Vagina (tissue), 2 donors: ENCODE data around the gene MTHFD1L. TPM values are rescaled to one million over a fixed set of nuclear protein-coding genes. Genes with fewer than 3 reads are reported as not detected.

Source experiments
- DNase-seq, 2 donors: peaks; one replicate each; pipeline ENCODE4 v3.0.0-alpha.2; 2017; ENCODE audit errors: extremely low spot score in 2 of 2
- H3K27ac ChIP-seq: fragments of 200-600 bp; sonication (generic); one replicate; pipeline ENCODE4 v1.5.1; 2019
- H3K27me3 ChIP-seq: fragments of 200-600 bp; sonication (generic); one replicate; pipeline ENCODE4 v1.5.1; 2019
- H3K36me3 ChIP-seq, 2 donors: fragments of 200-600 bp; sonication (generic); one replicate each; pipeline ENCODE4 v1.5.1; 2017 to 2019
- H3K4me1 ChIP-seq: fragments of 200-600 bp; sonication (generic); one replicate; pipeline ENCODE4 v1.5.1; 2019
- H3K4me3 ChIP-seq, 2 donors: fragments of 200-600 bp; sonication (generic); 1 replicate in 1 of 2; 2 replicates in 1 of 2; pipeline ENCODE4 v1.5.1; 2016 to 2019
- H3K9me3 ChIP-seq: fragments of 200-600 bp; sonication (generic); one replicate; pipeline ENCODE4 v1.5.1; 2019
- POLR2A ChIP-seq, 2 donors: fragments of 450-650 bp; IDR thresholded peaks; one replicate each; pipeline ENCODE4 v1.6.1; 2017; ENCODE audit warnings: antibody characterized with exemption in 2 of 2, mild to moderate bottlenecking in 2 of 2, moderate library complexity in 2 of 2
- POLR2AphosphoS5 ChIP-seq, 2 donors: sonication (generic); formaldehyde crosslinking; IDR thresholded peaks; one replicate each; pipeline ENCODE4 v1.9.0; 2017; ENCODE audit warnings: antibody characterized with exemption in 2 of 2, mild to moderate bottlenecking in 2 of 2, low read depth in 1 of 2; ENCODE audit not compliant: insufficient read depth in 1 of 2
- intact Hi-C: fragments of 100-400 bp; cut with DNase I; formaldehyde crosslinking; loops from one replicate; pipeline ENCODE4 v1.15.1; 2023
- total RNA-seq: library from RNA; depleted of rRNA; stranded (reverse); fragments of >200 nt; gene quantifications from one replicate; pipeline ENCODE4 v1.2.3, GENCODE V29; 2016
- TF ChIP-seq, protein P1 (sequence below), 3 experiments: fragments of 450-650 bp in 2 of 3; fragments of 200-600 bp in 1 of 3; sonication (generic) in 1 of 3; IDR thresholded peaks; one replicate each; pipeline ENCODE4 v1.5.1; 2017 to 2019; ENCODE audit warnings: antibody characterized with exemption in 3 of 3, mild to moderate bottlenecking in 2 of 3, moderate library complexity in 2 of 3

The MTHFD1L gene
- total RNA-seq, 1 donor from 2014 or later = 2.7 TPM

DNA sequence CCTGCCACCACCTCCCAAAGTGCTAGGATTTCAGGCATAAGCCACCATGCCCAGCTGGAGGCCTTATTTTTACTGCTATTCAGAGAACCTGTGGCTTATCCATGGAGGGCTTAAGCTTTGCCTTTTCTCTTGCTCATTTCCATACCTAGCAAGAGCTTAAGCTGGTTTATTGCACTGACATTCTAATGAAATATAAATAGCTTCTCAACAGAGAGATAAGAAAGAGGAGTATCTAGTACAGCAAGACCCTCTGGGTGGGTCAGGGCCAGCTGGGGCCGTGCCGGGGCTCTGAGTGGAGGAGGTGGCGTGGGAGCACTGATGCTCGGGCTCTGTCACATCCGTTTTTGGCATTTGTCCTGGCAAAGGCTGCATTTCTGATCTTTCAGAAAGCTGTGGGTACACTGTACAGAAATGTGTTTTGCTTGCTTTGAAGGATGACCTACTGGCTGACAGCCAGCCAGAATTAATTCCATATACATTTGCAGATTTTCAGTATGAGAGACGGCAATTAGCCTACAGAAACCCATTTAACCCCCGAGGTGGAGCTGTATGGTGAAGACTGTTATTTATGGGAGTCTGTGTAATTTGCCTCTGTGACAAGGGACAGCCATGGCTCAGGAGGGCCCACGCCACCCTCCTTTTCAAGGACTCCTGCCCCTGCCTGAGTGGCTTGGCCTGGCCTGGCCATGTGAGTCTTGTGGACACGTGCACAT, 192.7 kb downstream of the MTHFD1L start:
- no peaks in the 10 kb centered on the region for H3K9me3 ChIP-seq
- H3K27ac ChIP-seq = no peak overlapping the region
- H3K4me1 ChIP-seq = peaks cover 10% of the 10 kb centered on the region
- H3K4me3 ChIP-seq = no peak overlapping the region
- H3K36me3 ChIP-seq = no peaks in the 10 kb centered on the region
- intact Hi-C loops = no loop called here
- no peaks in the 10 kb centered on the region for H3K27me3 ChIP-seq
- TF ChIP-seq POLR2A (IDR thresholded peaks at IDR 0.05) = no peak
- TF ChIP-seq, protein P1, sequence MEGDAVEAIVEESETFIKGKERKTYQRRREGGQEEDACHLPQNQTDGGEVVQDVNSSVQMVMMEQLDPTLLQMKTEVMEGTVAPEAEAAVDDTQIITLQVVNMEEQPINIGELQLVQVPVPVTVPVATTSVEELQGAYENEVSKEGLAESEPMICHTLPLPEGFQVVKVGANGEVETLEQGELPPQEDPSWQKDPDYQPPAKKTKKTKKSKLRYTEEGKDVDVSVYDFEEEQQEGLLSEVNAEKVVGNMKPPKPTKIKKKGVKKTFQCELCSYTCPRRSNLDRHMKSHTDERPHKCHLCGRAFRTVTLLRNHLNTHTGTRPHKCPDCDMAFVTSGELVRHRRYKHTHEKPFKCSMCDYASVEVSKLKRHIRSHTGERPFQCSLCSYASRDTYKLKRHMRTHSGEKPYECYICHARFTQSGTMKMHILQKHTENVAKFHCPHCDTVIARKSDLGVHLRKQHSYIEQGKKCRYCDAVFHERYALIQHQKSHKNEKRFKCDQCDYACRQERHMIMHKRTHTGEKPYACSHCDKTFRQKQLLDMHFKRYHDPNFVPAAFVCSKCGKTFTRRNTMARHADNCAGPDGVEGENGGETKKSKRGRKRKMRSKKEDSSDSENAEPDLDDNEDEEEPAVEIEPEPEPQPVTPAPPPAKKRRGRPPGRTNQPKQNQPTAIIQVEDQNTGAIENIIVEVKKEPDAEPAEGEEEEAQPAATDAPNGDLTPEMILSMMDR (IDR thresholded peaks at IDR 0.05) = no peak
- no peak for TF ChIP-seq POLR2AphosphoS5 (IDR thresholded peaks at IDR 0.05; ENCODE audit: insufficient read depth in 1 of 2, low read depth in 1 of 2)
- no peak for DNase-seq

DNA sequence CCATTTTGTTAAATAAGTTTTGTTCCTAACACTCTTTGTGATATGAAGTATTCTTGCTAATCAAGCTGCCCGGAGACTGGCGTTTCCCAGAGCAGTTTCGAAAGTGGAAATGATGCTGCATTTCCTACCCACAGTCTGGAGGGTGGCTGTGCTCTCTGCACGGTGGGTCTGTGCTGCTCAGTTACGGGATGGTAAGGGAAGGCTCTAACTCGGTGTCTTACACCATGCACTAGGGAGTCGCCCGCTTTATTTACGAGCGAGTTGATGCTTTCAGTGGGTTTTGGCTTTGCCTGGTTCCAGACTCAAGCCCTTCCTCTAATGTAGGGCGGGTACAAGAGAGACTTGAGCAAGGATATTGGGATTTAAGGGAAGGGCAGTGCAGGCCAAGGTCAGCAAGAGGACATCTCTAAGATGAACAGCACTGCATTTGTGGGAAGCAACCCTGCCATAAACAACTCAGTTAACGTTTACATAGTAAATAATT, 194.2 kb downstream of the MTHFD1L start:
- intact Hi-C loops = no loop called here
- DNase-seq = peak in 1 of 2 donors; percentile 81
- no peak for TF ChIP-seq POLR2AphosphoS5 (IDR thresholded peaks at IDR 0.05; ENCODE audit: insufficient read depth in 1 of 2, low read depth in 1 of 2)
- TF ChIP-seq, protein P1 (IDR thresholded peaks at IDR 0.05) = no peak
- H3K36me3 ChIP-seq = no peaks in the 10 kb centered on the region
- H3K4me3 ChIP-seq = no peak overlapping the region
- H3K27me3 ChIP-seq = no peaks in the 10 kb centered on the region
- peaks cover 10% of the 10 kb centered on the region for H3K4me1 ChIP-seq
- peak overlapping the region; percentile 73 for H3K27ac ChIP-seq
- H3K9me3 ChIP-seq = no peaks in the 10 kb centered on the region

DNA sequence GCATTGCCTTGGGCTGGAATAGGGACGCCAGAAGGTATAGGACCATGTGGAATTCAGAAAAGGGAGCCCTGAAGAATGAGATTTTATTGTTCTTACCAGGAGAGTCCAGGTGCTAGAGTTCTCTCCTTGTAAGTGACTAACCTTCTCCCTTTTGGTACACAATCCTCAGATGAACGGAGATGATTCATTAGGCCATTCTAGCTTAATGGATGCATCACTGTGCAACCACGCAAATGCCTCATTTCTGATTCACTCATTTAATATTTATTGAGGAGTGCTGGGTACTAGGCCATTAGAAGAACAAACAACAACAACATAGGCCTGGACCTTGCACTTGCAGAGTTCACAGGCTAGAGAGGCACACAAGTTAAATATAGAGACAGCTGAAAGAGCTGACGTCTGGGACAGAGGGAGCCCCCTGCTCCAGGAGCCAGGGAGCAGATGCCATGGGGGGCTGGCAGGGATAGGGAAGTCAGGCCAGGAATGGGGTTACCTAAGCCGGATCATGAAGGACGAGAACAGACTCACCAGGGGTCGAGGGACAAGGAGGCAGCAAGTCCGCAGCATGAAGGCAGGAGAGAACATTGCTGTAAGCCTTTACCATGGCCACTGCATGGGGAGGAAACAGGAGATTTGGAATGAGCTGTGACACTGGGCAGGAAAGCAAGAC, 194.7 kb downstream of the MTHFD1L start:
- intact Hi-C loops = no loop called here
- peaks cover 10% of the 10 kb centered on the region for H3K4me1 ChIP-seq
- peak in 1 of 2 donors; percentile 70 for DNase-seq
- TF ChIP-seq POLR2A (IDR thresholded peaks at IDR 0.05) (no peak), POLR2AphosphoS5 (IDR thresholded peaks at IDR 0.05; ENCODE audit: insufficient read depth in 1 of 2, low read depth in 1 of 2) (peak in 1 of 2 donors; percentile 55)
- TF ChIP-seq, protein P1 (IDR thresholded peaks at IDR 0.05) = no peak
- H3K4me3 ChIP-seq = no peak overlapping the region
- no peaks in the 10 kb centered on the region for H3K27me3 ChIP-seq
- H3K9me3 ChIP-seq = no peaks in the 10 kb centered on the region
- H3K36me3 ChIP-seq = no peaks in the 10 kb centered on the region
- peak overlapping the region; percentile 73 for H3K27ac ChIP-seq

DNA sequence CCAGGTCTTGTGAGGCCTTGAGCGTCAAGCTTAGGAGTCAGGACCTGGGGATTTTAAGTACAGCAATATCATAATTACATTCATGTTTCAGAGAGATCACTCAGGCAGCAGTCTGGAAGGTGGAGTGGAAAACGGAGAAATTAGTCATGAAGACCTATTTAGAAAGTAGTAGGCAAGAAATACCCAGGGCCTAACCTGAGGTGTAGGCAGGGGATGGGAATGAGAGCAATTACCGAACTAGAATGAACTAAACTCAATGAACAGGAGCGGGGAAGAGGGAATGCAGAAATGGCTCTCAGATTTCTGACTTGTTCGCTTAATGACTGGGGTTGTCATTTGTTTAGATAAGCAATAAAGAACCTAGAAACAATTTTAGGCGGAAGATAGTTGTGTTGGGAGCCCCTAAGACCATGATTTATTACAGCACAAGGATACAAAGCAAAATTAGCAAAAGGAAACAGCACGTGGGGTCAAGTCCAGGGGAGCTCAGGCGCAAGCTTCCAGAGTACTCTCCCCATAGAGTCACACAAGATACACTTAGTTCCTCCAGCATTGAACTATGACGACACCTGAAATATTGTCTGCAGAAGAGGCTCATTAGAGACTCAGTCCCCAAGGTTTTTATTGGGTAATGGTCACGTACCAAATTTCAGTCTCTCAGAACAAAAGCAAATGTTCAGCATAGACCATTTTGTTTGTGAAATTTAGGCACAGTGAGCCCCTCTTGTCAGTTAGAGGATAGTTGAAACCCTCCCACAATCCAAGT, 195.4 kb downstream of the MTHFD1L start:
- H3K36me3 ChIP-seq = no peaks in the 10 kb centered on the region
- TF ChIP-seq, protein P1 (IDR thresholded peaks at IDR 0.05) = no peak
- TF ChIP-seq POLR2A (IDR thresholded peaks at IDR 0.05) (no peak), POLR2AphosphoS5 (IDR thresholded peaks at IDR 0.05; ENCODE audit: insufficient read depth in 1 of 2, low read depth in 1 of 2) (no peak)
- H3K4me3 ChIP-seq = no peak overlapping the region
- DNase-seq = peak in 1 of 2 donors; percentile 27
- peaks cover 10% of the 10 kb centered on the region for H3K4me1 ChIP-seq
- peak overlapping the region; percentile 73 for H3K27ac ChIP-seq
- H3K9me3 ChIP-seq = no peaks in the 10 kb centered on the region
- intact Hi-C loops = no loop called here
- H3K27me3 ChIP-seq = no peaks in the 10 kb centered on the region
